OCI-LY1 (cell line): Measurements from ENCODE around the gene IMPA2.

ENCODE experiments used
- EZH2 ChIP-seq: fragments of 200-600 bp; sonication (generic), shearing (Covaris generic); IDR thresholded peaks from 2 replicates; pipeline ENCODE4 v1.8.0; 2017; ENCODE audit warnings: borderline replicate concordance, mixed run types, mild to moderate bottlenecking, antibody characterized with exemption, low read length, moderate library complexity, mixed read lengths
- TF ChIP-seq, protein P1 (sequence below): fragments of 200-600 bp; sonication (generic), shearing (Covaris generic); IDR thresholded peaks from 2 replicates; pipeline ENCODE4 v1.5.1; 2017; ENCODE audit warnings: mild to moderate bottlenecking, antibody characterized with exemption, low read length, moderate library complexity, mixed read lengths

DNA sequence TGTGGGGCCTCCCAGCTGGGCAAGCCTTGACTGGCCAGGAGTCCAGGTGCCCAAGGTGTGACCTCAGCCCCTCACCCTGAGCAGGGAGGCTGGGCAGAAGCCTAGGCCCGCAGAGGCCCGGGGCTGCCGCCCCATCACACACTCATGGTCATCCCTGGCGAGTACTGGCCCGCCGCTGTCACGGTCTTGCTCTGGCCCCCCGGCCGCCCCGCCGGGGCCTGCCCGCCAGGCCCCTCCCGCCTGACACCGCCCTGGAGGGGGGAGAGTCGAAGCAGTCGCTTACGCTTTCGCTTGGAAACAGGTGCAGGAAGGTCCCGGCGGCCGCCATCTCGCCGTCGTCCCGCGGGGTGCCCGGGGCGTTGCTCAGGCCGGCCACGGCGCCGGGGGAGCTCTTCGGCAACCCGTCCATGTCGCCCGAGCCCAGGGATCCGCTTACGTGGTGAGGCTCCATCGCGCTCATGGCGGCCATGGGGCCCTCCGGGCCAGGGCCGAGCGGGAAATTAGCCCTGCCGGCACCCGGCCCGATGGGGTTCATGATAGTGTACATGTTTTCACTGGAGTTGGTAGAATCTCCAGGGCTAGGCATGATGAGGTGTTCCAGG, 85.7 kb downstream of the IMPA2 start:
- TF ChIP-seq, protein P1, sequence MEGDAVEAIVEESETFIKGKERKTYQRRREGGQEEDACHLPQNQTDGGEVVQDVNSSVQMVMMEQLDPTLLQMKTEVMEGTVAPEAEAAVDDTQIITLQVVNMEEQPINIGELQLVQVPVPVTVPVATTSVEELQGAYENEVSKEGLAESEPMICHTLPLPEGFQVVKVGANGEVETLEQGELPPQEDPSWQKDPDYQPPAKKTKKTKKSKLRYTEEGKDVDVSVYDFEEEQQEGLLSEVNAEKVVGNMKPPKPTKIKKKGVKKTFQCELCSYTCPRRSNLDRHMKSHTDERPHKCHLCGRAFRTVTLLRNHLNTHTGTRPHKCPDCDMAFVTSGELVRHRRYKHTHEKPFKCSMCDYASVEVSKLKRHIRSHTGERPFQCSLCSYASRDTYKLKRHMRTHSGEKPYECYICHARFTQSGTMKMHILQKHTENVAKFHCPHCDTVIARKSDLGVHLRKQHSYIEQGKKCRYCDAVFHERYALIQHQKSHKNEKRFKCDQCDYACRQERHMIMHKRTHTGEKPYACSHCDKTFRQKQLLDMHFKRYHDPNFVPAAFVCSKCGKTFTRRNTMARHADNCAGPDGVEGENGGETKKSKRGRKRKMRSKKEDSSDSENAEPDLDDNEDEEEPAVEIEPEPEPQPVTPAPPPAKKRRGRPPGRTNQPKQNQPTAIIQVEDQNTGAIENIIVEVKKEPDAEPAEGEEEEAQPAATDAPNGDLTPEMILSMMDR, result no peak
- no peak for TF ChIP-seq EZH2
